Sigmoid colon (tissue), 4 donors: Measurements from ENCODE around the gene EIPR1.

Experiments
- CTCF ChIP-seq, 4 experiments: fragments of 450-650 bp in 3 of 4; fragments of 200-600 bp in 1 of 4; IDR thresholded peaks; one replicate each; pipeline ENCODE4 v1.5.1; 2016 to 2019; ENCODE audit warnings: antibody characterized with exemption in 4 of 4, mild to moderate bottlenecking in 3 of 4, moderate library complexity in 2 of 4
- POLR2AphosphoS5 ChIP-seq, 4 donors: sonication (generic); formaldehyde crosslinking; IDR thresholded peaks; one replicate each; pipeline ENCODE4 v1.6.1; 2017; ENCODE audit warnings: antibody characterized with exemption in 4 of 4

- TF ChIP-seq CTCF (IDR thresholded peaks at IDR 0.05) (no peak), POLR2AphosphoS5 (IDR thresholded peaks at IDR 0.05) (no peak)
Observed at GRCh38 chr2:3289171-3289515, 88.5 kb downstream of the EIPR1 start.
